IMR-90 (cell line): Measurements from ENCODE around the gene NFIA. TPM values are rescaled to one million over a fixed set of nuclear protein-coding genes. Genes with fewer than 3 reads are reported as not detected.

Source experiments
- ATAC-seq: fragments of 200-7000 bp; cut with Tn5 transposase; 2 replicates; pipeline ENCODE4 v1.9.1; 2020; ENCODE audit warnings: low read depth, mild to moderate bottlenecking, moderate library complexity
- BruUV-seq: library from RNA; stranded (reverse); fragments of 400-500 nt; replicated peaks from 2 replicates; lab custom pipeline; 2021; lab: Mats Ljungman, UMichigan
- CTCF ChIA-PET: fragments of 300-600 bp; formaldehyde crosslinking; extraction: SDS; loops from one replicate; lab custom pipeline; 2021; ENCODE audit warnings: antibody characterized with exemption; lab: Yijun Ruan, JAX
- POLR2A ChIA-PET: fragments of 300-600 bp; sonication (Branson Sonifier 250); formaldehyde crosslinking; loops from one replicate; lab custom pipeline; 2022; ENCODE audit warnings: antibody characterized with exemption; ENCODE audit not compliant: unreplicated experiment; lab: Charles Lee
- DNase-seq: peaks from one replicate; pipeline ENCODE4 v3.0.0; 2013
- H2AFZ ChIP-seq: replicated peaks from 2 replicates; pipeline ENCODE3; 2013; ENCODE audit warnings: low read length, mild to moderate bottlenecking; ENCODE audit not compliant: poor library complexity
- H2AK5ac ChIP-seq: 2 replicates; pipeline ENCODE4 v1.6.1; 2013; ENCODE audit warnings: low read depth, low read length, inconsistent platforms
- H2AK9ac ChIP-seq: replicated peaks from 2 replicates; pipeline ENCODE3; 2013; ENCODE audit warnings: mild to moderate bottlenecking, low read depth, low read length, moderate library complexity; ENCODE audit not compliant: poor library complexity
- H2BK120ac ChIP-seq: 2 replicates; pipeline ENCODE4 v1.6.1; 2013; ENCODE audit warnings: low read depth, low read length, inconsistent platforms
- H2BK15ac ChIP-seq: 3 replicates; pipeline ENCODE4 v1.6.1; 2013; ENCODE audit warnings: low read depth, low read length, inconsistent platforms
- H2BK20ac ChIP-seq: 2 replicates; pipeline ENCODE4 v1.6.1; 2013; ENCODE audit warnings: low read depth, mild to moderate bottlenecking, inconsistent platforms, low read length, moderate library complexity
- H2BK5ac ChIP-seq: 2 replicates; pipeline ENCODE4 v1.6.1; 2013; ENCODE audit warnings: mild to moderate bottlenecking, low read depth, low read length, inconsistent platforms; ENCODE audit not compliant: poor library complexity, severe bottlenecking
- H3K14ac ChIP-seq: replicated peaks from 2 replicates; pipeline ENCODE4 v1.6.1; 2013; ENCODE audit warnings: low read depth, low read length, inconsistent platforms
- H3K18ac ChIP-seq: 2 replicates; pipeline ENCODE4 v1.6.1; 2013; ENCODE audit warnings: low read depth, low read length, control low read depth
- H3K23ac ChIP-seq: 2 replicates; pipeline ENCODE4 v1.6.1; 2013; ENCODE audit warnings: low read depth, low read length, inconsistent platforms
- H3K27ac ChIP-seq: 2 replicates; pipeline ENCODE4 v1.5.1; 2013; ENCODE audit warnings: mild to moderate bottlenecking, control low read depth, low read length; ENCODE audit not compliant: insufficient read depth
- H3K27me3 ChIP-seq: 2 replicates; pipeline ENCODE4 v1.6.1; 2013; ENCODE audit warnings: low read length; ENCODE audit not compliant: control insufficient read depth, insufficient read depth
- H3K36me3 ChIP-seq: 2 replicates; pipeline ENCODE4 v1.6.1; 2013; ENCODE audit warnings: low read length, mixed read lengths; ENCODE audit not compliant: control insufficient read depth, insufficient read depth
- H3K4ac ChIP-seq: 2 replicates; pipeline ENCODE4 v1.6.1; 2013; ENCODE audit warnings: low read depth, low read length, inconsistent platforms
- H3K4me1 ChIP-seq: 2 replicates; pipeline ENCODE4 v1.6.1; 2013; ENCODE audit warnings: low read length, mixed read lengths; ENCODE audit not compliant: control insufficient read depth, insufficient read depth
- H3K4me2 ChIP-seq: 2 replicates; pipeline ENCODE4 v1.6.1; 2013; ENCODE audit warnings: low read depth, mild to moderate bottlenecking, control low read depth, low read length, moderate library complexity
- H3K4me3 ChIP-seq: 2 replicates; pipeline ENCODE4 v1.5.1; 2013; ENCODE audit warnings: low read depth, mild to moderate bottlenecking, control low read depth, low read length, moderate library complexity; ENCODE audit not compliant: insufficient read depth
- H3K56ac ChIP-seq: 2 replicates; pipeline ENCODE4 v1.6.1; 2013; ENCODE audit warnings: low read length, inconsistent platforms; ENCODE audit not compliant: insufficient read depth; ENCODE audit errors: extremely low read depth
- H3K79me1 ChIP-seq, 2 experiments: 2 replicates each; pipeline ENCODE4 v1.6.1; 2013; ENCODE audit warnings: low read length in 2 of 2, inconsistent platforms in 1 of 2, low read depth in 1 of 2
- H3K9ac ChIP-seq: 2 replicates; pipeline ENCODE4 v1.6.1; 2013; ENCODE audit warnings: low read depth, low read length, control low read depth
- H3K9me1 ChIP-seq: 2 replicates; pipeline ENCODE4 v1.6.1; 2013; ENCODE audit warnings: low read length, inconsistent platforms; ENCODE audit not compliant: insufficient read depth
- H3K9me3 ChIP-seq: 2 replicates; pipeline ENCODE4 v1.6.1; 2013; ENCODE audit warnings: low read length; ENCODE audit not compliant: control insufficient read depth, insufficient read depth
- H4K20me1 ChIP-seq: 2 replicates; pipeline ENCODE4 v1.6.1; 2013; ENCODE audit warnings: low read length, inconsistent platforms; ENCODE audit not compliant: insufficient read depth
- H4K5ac ChIP-seq: 2 replicates; pipeline ENCODE4 v1.6.1; 2013; ENCODE audit warnings: mild to moderate bottlenecking, low read depth, low read length, control low read depth
- H4K8ac ChIP-seq, 2 experiments: 2 replicates each; pipeline ENCODE4 v1.6.1; 2013; ENCODE audit warnings: low read depth in 2 of 2, low read length in 2 of 2, control low read depth in 1 of 2, inconsistent platforms in 1 of 2
- H4K91ac ChIP-seq: 2 replicates; pipeline ENCODE4 v1.6.1; 2013; ENCODE audit warnings: low read depth, low read length, inconsistent platforms; ENCODE audit not compliant: insufficient read depth
- CEBPB ChIP-seq: IDR thresholded peaks from 2 replicates; pipeline ENCODE4 v1.6.1; 2012; ENCODE audit warnings: low read depth, low read length, improper control_type of control experiment
- MAZ ChIP-seq: IDR thresholded peaks from 2 replicates; pipeline ENCODE4 v1.6.1; 2012; ENCODE audit warnings: low read depth, mild to moderate bottlenecking, low read length, improper control_type of control experiment, moderate library complexity, borderline replicate concordance
- RAD21 ChIP-seq: IDR thresholded peaks from 2 replicates; pipeline ENCODE4 v1.6.1; 2012; ENCODE audit warnings: low read length, improper control_type of control experiment
- RCOR1 ChIP-seq: IDR thresholded peaks from 2 replicates; pipeline ENCODE4 v1.6.1; 2012; ENCODE audit warnings: mild to moderate bottlenecking, low read length, improper control_type of control experiment; ENCODE audit not compliant: insufficient replicate concordance
- WGBS, 2 experiments: methylation state at CpG; one replicate each; pipeline versions ENCODE4 v1.1.5 to v1.1.7; 2013; ENCODE audit warnings: missing lambda C conversion rate in 2 of 2; ENCODE audit not compliant: insufficient read length in 1 of 2; ENCODE audit errors: extremely low coverage in 2 of 2; 5-methylcytosine and 5-hydroxymethylcytosine counted together
- dilution Hi-C: fragments of 300-500 bp; cut with HindIII; formaldehyde crosslinking; loops from one replicate; pipeline ENCODE4 v1.14.3; 2018; ENCODE audit warnings: low sequenced_read_pairs; ENCODE audit not compliant: unreplicated experiment
- in situ Hi-C: fragments of 300-500 bp; cut with MboI; formaldehyde crosslinking; loops from 3 replicates; pipeline ENCODE4 v1.14.3; 2019; ENCODE audit warnings: low sequenced_read_pairs, inconsistent platforms, mixed read lengths
- intact Hi-C: fragments of 100-400 bp; cut with micrococcal nuclease; formaldehyde crosslinking; loops from 2 replicates; pipeline ENCODE4 v1.10.0; 2022
- polyA plus RNA-seq, 3 experiments: library from polyadenylated mRNA; depleted of rRNA; stranded (reverse); fragments of >200 nt; gene quantifications; 2 replicates each; pipeline ENCODE4 v1.2.3, GENCODE V29; 2012; ENCODE audit warnings: low replicate concordance in 1 of 3
- total RNA-seq: library from RNA; depleted of rRNA; stranded (reverse); fragments of >200 nt; gene quantifications from 2 replicates; pipeline ENCODE4 v1.2.3, GENCODE V29; 2012

Gene NFIA
- total and polyA plus RNA-seq, 2 of the 4 experiments (the other 2 are of a cell fraction): 1.6 to 2.2 TPM

- TF ChIP-seq MAZ (no peak), RAD21 (peak; percentile 74)
These were observed 39.1 kb upstream of the NFIA start (continued) for GRCh38 chr1:61043010-61043820.

DNA sequence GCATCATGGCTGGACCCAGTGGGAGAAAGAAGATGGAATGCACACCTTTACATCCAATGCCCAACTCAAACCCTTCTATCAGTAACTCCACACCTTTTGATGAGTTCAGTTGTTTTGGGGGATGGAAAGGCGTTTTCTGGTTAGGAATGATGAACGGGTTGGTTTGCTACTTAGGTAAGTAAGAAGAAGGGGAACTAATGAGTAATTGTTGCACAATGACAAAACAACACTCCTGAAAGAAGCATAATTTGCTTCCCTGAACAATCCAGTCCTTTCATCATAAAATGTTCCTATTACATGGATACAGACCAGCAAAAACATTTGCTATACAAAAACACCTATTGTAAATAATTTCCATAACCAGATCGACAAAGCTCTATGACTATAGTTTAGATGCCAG lies 35.9 kb upstream of the NFIA start:
- H4K20me1 ChIP-seq: no peaks in the 10 kb centered on the region; the same call in 1 of the 2 replicates
- no peaks in the 10 kb centered on the region for H3K9me1 ChIP-seq
- in situ Hi-C loops (loop anchor here (25.0 kb wide), 2 partner anchors 816 to 1059 kb away; no protein-coding TSS in a partner anchor), dilution Hi-C loops (no loop called here), intact Hi-C loops (no loop called here)
- H3K4me3 ChIP-seq: no peak overlapping the region
- no peak overlapping the region for H3K4ac ChIP-seq
- no peak overlapping the region for H2BK120ac ChIP-seq
- H4K8ac ChIP-seq: no peak overlapping the region
- no peak overlapping the region for H3K9ac ChIP-seq
- H3K27ac ChIP-seq: no peak overlapping the region
- no peak overlapping the region for H2BK15ac ChIP-seq
- H2BK20ac ChIP-seq: no peak overlapping the region
- DNase-seq: no peak
- no CpG with 5 or more reads among the region's 3 CpGs for WGBS, 2 experiments
- H3K56ac ChIP-seq: no peak overlapping the region
- no peaks in the 10 kb centered on the region for H3K4me1 ChIP-seq
- no peak overlapping the region for H3K4me2 ChIP-seq
- H2AK5ac ChIP-seq: no peak overlapping the region
- H3K9me3 ChIP-seq: no peaks in the 10 kb centered on the region; the same call in 1 of the 2 replicates
- H2AFZ ChIP-seq: no peak overlapping the region
- BruUV-seq: no TSS peak
- H3K27me3 ChIP-seq: peaks cover 28% of the 10 kb centered on the region
- TF ChIP-seq CEBPB (peak; percentile 40; the same call in 1 of the 2 replicates), RCOR1 (no peak)
- no peak overlapping the region for H4K5ac ChIP-seq
- ATAC-seq: no peak
- no peak overlapping the region for H3K23ac ChIP-seq
- CTCF ChIA-PET: no interaction called here
- H2BK5ac ChIP-seq: no peak overlapping the region
- H3K79me1 ChIP-seq: no peaks in the 10 kb centered on the region
- H4K91ac ChIP-seq: no peak overlapping the region
- H3K14ac ChIP-seq: no peak overlapping the region
- POLR2A ChIA-PET: no interaction called here
- no peak overlapping the region for H3K18ac ChIP-seq
- H2AK9ac ChIP-seq: no peak overlapping the region
- H3K36me3 ChIP-seq: no peaks in the 10 kb centered on the region
